ENCODE measurements around the gene DCAF8L2. TPM values are rescaled to one million over a fixed set of nuclear protein-coding genes. Genes with fewer than 3 reads are reported as not detected.
"Not testable (repeated sequence)": the region's sequence is repeated elsewhere in the genome, so short reads cannot be mapped to it uniquely, and the experiment has no call there.

Gene DCAF8L2
- total RNA-seq, 4 donors from 2014 or later: 0.23 TPM; not detected in 3

DNA sequence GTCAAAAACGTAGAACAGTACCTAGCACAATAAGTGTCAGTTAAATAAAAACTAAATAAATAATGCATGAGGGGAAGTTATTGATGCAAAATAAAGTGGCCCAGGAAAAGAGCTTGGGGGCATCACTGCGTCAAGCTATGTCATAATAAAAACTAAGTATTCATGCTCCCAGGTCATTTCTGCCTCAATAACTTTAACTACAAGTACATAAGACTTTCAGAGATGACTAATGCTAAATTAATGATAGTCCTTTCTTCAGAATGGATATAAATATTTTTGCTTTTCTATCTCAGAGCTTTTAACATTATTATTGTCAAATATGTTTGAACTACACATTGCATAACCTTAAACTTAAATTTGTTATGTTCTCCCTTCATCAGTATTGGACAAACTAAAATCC lies 125.5 kb downstream of the DCAF8L2 start:
- no peaks in the 10 kb centered on the region for H3K4me1 ChIP-seq
- no peaks in the 10 kb centered on the region for H3K36me3 ChIP-seq
- no peak overlapping the region for H3K27ac ChIP-seq
- ATAC-seq: no peak
- no peaks in the 10 kb centered on the region for H3K27me3 ChIP-seq
- no peak overlapping the region for H3K4me3 ChIP-seq
- H3K9me3 ChIP-seq: no peaks in the 10 kb centered on the region
- WGBS, 2 donors (ENCODE audit: low coverage in 1 of 2): 25 to 49% methylated on average over 2 of the region's 2 CpGs
- TF ChIP-seq POLR2AphosphoS5 (IDR thresholded peaks at IDR 0.05) (no peak), EP300 (IDR thresholded peaks at IDR 0.05) (no peak), POLR2A (IDR thresholded peaks at IDR 0.05) (no peak)
- TF ChIP-seq, protein P1, sequence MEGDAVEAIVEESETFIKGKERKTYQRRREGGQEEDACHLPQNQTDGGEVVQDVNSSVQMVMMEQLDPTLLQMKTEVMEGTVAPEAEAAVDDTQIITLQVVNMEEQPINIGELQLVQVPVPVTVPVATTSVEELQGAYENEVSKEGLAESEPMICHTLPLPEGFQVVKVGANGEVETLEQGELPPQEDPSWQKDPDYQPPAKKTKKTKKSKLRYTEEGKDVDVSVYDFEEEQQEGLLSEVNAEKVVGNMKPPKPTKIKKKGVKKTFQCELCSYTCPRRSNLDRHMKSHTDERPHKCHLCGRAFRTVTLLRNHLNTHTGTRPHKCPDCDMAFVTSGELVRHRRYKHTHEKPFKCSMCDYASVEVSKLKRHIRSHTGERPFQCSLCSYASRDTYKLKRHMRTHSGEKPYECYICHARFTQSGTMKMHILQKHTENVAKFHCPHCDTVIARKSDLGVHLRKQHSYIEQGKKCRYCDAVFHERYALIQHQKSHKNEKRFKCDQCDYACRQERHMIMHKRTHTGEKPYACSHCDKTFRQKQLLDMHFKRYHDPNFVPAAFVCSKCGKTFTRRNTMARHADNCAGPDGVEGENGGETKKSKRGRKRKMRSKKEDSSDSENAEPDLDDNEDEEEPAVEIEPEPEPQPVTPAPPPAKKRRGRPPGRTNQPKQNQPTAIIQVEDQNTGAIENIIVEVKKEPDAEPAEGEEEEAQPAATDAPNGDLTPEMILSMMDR (IDR thresholded peaks at IDR 0.05): no peak

DNA sequence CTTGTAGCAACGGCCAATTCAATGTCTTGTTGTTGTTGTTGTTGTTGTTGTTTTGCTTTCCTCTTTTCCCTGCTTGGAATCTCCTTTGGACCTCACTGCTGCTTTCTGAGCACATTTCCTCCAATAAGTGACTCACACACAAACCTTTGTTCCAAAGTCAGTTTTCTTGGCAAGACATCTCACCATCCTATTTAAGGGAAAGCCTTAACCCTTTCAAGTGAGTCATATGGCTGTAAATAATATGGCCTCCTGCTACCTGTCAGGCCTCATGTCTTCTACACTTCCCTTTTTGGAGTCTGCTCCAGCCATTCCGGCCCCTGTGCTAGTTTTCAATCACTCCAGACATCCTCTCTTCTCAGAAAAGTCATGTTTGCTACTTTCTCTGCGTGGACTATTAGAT lies 138.1 kb downstream of the DCAF8L2 start:
- TF ChIP-seq, protein P1 (IDR thresholded peaks at IDR 0.05): no peak
- TF ChIP-seq POLR2A (IDR thresholded peaks at IDR 0.05) (no peak), EP300 (IDR thresholded peaks at IDR 0.05) (no peak), POLR2AphosphoS5 (IDR thresholded peaks at IDR 0.05) (no peak)
- Histone ChIP-seq H3K4me3 (no peak overlapping the region), H3K36me3 (no peaks in the 10 kb centered on the region), H3K27me3 (no peaks in the 10 kb centered on the region), H3K27ac (no peak overlapping the region), H3K9me3 (no peaks in the 10 kb centered on the region), H3K4me1 (no peaks in the 10 kb centered on the region)
- 32 to 47% methylated on average over 2 to 3 of the region's 3 CpGs for WGBS, 2 donors (ENCODE audit: low coverage in 1 of 2)
- ATAC-seq: no peak

DNA sequence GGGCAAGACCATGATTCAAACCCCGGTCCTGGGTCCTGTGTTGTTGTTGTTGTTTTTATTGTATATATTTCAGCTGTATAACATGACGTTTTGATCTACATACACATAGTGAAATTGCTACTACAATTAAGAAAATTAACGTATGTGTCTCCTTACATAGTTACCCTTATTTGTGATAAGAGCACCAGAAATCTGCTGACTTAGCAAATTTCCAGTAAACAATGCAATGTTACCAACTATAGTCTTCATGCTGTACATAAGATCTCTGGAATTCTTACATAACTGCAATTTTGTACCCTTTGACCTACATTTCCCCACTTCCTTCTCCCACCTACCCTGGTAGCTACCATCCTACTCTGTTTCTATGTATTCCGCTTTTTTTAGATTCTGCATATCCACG lies 141.8 kb downstream of the DCAF8L2 start:
- Histone ChIP-seq H3K36me3 (no peaks in the 10 kb centered on the region), H3K27ac (no peak overlapping the region), H3K4me1 (no peaks in the 10 kb centered on the region), H3K9me3 (no peaks in the 10 kb centered on the region), H3K27me3 (no peaks in the 10 kb centered on the region), H3K4me3 (no peak overlapping the region)
- TF ChIP-seq, protein P1 (IDR thresholded peaks at IDR 0.05): no peak
- no peak for TF ChIP-seq POLR2A (IDR thresholded peaks at IDR 0.05)
- TF ChIP-seq POLR2AphosphoS5 (IDR thresholded peaks at IDR 0.05): no peak
- TF ChIP-seq EP300 (IDR thresholded peaks at IDR 0.05): no peak
- WGBS, 2 donors (ENCODE audit: low coverage in 1 of 2): 70 to 97% methylated on average over 5 of the region's 5 CpGs
- no peak for ATAC-seq

- ATAC-seq: no peak
- Histone ChIP-seq H3K27ac (no peak overlapping the region), H3K9me3 (no peaks in the 10 kb centered on the region), H3K4me3 (no peak overlapping the region), H3K4me1 (no peaks in the 10 kb centered on the region), H3K36me3 (no peaks in the 10 kb centered on the region), H3K27me3 (no peaks in the 10 kb centered on the region)
- 56 to 92% methylated on average over 2 to 3 of the region's 3 CpGs for WGBS, 2 donors (ENCODE audit: low coverage in 1 of 2)
- TF ChIP-seq POLR2AphosphoS5 (IDR thresholded peaks at IDR 0.05) (no peak), POLR2A (IDR thresholded peaks at IDR 0.05) (no peak), EP300 (IDR thresholded peaks at IDR 0.05) (no peak)
- TF ChIP-seq, protein P1 (IDR thresholded peaks at IDR 0.05): no peak
These were observed 145.8 kb downstream of the DCAF8L2 start for GRCh38 chrX:27735914-27736313.

DNA sequence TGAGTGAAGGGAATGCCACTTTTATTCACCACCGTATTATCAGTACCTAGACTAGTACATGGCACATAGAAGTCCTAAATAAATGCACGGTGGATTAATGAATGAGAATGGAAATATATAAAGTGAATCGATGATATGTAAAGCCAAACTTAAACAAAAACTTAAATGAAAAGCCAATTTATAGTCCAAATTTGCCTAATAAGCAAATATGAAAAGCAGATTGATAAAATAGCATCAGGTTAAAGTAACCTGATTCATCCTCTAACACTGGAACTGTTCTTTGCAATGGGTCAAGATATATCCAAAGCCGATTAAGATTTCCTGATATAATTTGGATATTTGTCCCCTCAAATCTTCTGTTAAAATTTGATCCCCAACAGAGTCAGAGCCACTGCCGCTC lies 150.8 kb downstream of the DCAF8L2 start:
- Histone ChIP-seq H3K9me3 (no peaks in the 10 kb centered on the region), H3K36me3 (no peaks in the 10 kb centered on the region), H3K27ac (no peak overlapping the region), H3K4me1 (no peaks in the 10 kb centered on the region), H3K27me3 (no peaks in the 10 kb centered on the region), H3K4me3 (no peak overlapping the region)
- WGBS, 2 donors (ENCODE audit: low coverage in 1 of 2): 80 to 100% methylated on average over 1 to 4 of the region's 5 CpGs
- TF ChIP-seq, protein P1 (IDR thresholded peaks at IDR 0.05): no peak
- TF ChIP-seq POLR2AphosphoS5 (IDR thresholded peaks at IDR 0.05) (no peak), POLR2A (IDR thresholded peaks at IDR 0.05) (no peak), EP300 (IDR thresholded peaks at IDR 0.05) (no peak)
- ATAC-seq: no peak

DNA sequence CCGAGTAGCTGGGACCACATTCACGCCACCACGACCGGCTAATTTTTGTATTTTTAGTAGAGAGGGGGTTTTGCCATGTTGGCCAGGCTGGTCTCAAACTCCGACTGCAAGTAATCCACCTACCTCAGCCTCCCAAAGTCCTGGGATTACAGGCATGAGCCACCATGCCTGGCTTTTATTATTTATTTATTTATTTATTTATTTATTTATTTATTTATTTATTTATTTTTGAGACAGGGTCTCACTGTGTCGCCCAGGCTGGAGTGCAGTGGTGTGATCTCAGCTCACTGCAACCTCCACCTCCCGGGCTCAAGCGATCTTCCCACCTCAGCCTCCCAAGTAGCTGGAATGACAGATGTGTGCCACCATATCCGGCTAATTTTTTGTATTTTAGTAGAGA lies 153.4 kb downstream of the DCAF8L2 start:
- H3K4me1 ChIP-seq, H3K27me3 ChIP-seq, H3K27ac ChIP-seq, H3K9me3 ChIP-seq, ATAC-seq, H3K36me3 ChIP-seq, H3K4me3 ChIP-seq: not testable (repeated sequence)
- 90 to 100% methylated on average over 2 to 3 of the region's 9 CpGs for WGBS, 2 donors (ENCODE audit: low coverage in 1 of 2)
